Spleen (tissue), 11 donors: ENCODE data around the gene GALNT13. TPM values are rescaled to one million over a fixed set of nuclear protein-coding genes. Genes with fewer than 3 reads are reported as not detected.

Source experiments
- DNase-seq: peaks from one replicate; pipeline ENCODE4 v3.0.0-alpha.2; 2020
- H3K27ac ChIP-seq, 8 donors: fragments of 200-600 bp; sonication (generic) in 7 of 8; 1 replicate in 4 of 8; 2 replicates in 4 of 8; pipeline versions ENCODE4 v1.5.0 to v1.8.0; 2016 to 2021; ENCODE audit warnings: inconsistent platforms in 4 of 8, mild to moderate bottlenecking in 4 of 8, moderate library complexity in 1 of 8
- H3K27me3 ChIP-seq, 7 donors: fragments of 200-600 bp; sonication (generic) in 6 of 7; replicated peaks in 1 of 7; 1 replicate in 4 of 7; 2 replicates in 3 of 7; pipeline versions ENCODE4 v1.5.0 to v1.8.0; 2016 to 2021; ENCODE audit warnings: inconsistent platforms in 3 of 7, mild to moderate bottlenecking in 1 of 7
- H3K36me3 ChIP-seq, 6 donors: fragments of 200-600 bp; sonication (generic) in 5 of 6; 1 replicate in 4 of 6; 2 replicates in 2 of 6; pipeline versions ENCODE4 v1.5.0 to v1.8.0; 2016 to 2021; ENCODE audit warnings: inconsistent platforms in 2 of 6
- H3K4me1 ChIP-seq, 6 donors: fragments of 200-600 bp; sonication (generic) in 5 of 6; 1 replicate in 3 of 6; 2 replicates in 3 of 6; pipeline versions ENCODE4 v1.5.0 to v1.8.0; 2016 to 2021; ENCODE audit warnings: inconsistent platforms in 3 of 6
- H3K4me3 ChIP-seq, 8 donors: fragments of 200-600 bp; sonication (generic) in 7 of 8; 1 replicate in 4 of 8; 2 replicates in 4 of 8; pipeline versions ENCODE4 v1.5.0 to v1.8.0; 2016 to 2021; ENCODE audit warnings: inconsistent platforms in 4 of 8, mild to moderate bottlenecking in 4 of 8, moderate library complexity in 2 of 8
- H3K9me3 ChIP-seq, 8 donors: fragments of 200-600 bp; sonication (generic) in 7 of 8; 1 replicate in 4 of 8; 2 replicates in 4 of 8; pipeline versions ENCODE4 v1.5.0 to v1.8.0; 2016 to 2021; ENCODE audit warnings: inconsistent platforms in 4 of 8
- CTCF ChIP-seq, 11 experiments: fragments of 200-600 bp in 7 of 11; fragments of 450-650 bp in 4 of 11; sonication (generic) in 4 of 11; IDR thresholded peaks in 8 of 11; conservative IDR thresholded peaks in 3 of 11; 1 replicate in 7 of 11; 2 replicates in 4 of 11; pipeline versions ENCODE4 v1.4.0 to v1.8.0; 2016 to 2021; ENCODE audit warnings: antibody characterized with exemption in 11 of 11, inconsistent platforms in 4 of 11, mild to moderate bottlenecking in 1 of 11
- POLR2A ChIP-seq, 3 donors: fragments of 450-650 bp; IDR thresholded peaks; one replicate each; pipeline ENCODE4 v1.5.1; 2017; ENCODE audit warnings: antibody characterized with exemption in 3 of 3, mild to moderate bottlenecking in 1 of 3
- POLR2AphosphoS5 ChIP-seq, 3 donors: sonication (generic); formaldehyde crosslinking; IDR thresholded peaks; one replicate each; pipeline ENCODE4 v1.5.1; 2017; ENCODE audit warnings: antibody characterized with exemption in 3 of 3
- WGBS, 5 donors: extraction: QIAGEN DNeasy Blood & Tissue Kit in 3 of 5; methylation state at CpG; one replicate each; pipeline versions ENCODE4 v1.1.5 to v1.1.7; 2013 to 2018; 5-methylcytosine and 5-hydroxymethylcytosine counted together
- intact Hi-C: fragments of 100-400 bp; cut with DNase I; formaldehyde crosslinking; loops from one replicate; pipeline ENCODE4 v1.15.0; 2023; ENCODE audit warnings: low total_unique reads
- polyA plus RNA-seq, 3 donors: library from polyadenylated mRNA; stranded (reverse); fragments of 200-250 nt; gene quantifications; one replicate each; pipeline ENCODE4 v1.2.1, GENCODE V29; 2013
- total RNA-seq, 7 donors: library from RNA; depleted of rRNA in 3 of 7; stranded (reverse); fragments of >200 nt in 3 of 7; fragmentation: NEBNext Ultra II Directional in 4 of 7; extraction: Animal tissue kit (Norgen Biotek cat#: 25700) in 4 of 7; gene quantifications; one replicate each; pipeline versions ENCODE4 v1.1.0 to v1.2.1, GENCODE V29; 2016 to 2021
- donor health status: healthy with polysubstance abuse.
- donor health status: DM: no; HTN: no; CAD: no; lungs with moderate emphysema.
- donor health status: DM: no; HTN: no; CAD: no.
- donor health status: Bipolar disorder and iron deficiency.
- donor health status: healthy.
- donor health status: DM: no; HTN: no; CAD: no.
- donor health status: DM: yes; HTN: yes; CAD: no.

Gene GALNT13
- total and polyA plus RNA-seq, 10 donors = 0.02 to 0.61 (median 0.11) TPM; not detected in 6

- H3K27me3 ChIP-seq = no peaks in the 10 kb centered on the region
- no peak overlapping the region for H3K4me3 ChIP-seq
- H3K27ac ChIP-seq = no peak overlapping the region
- TF ChIP-seq POLR2AphosphoS5 (IDR thresholded peaks at IDR 0.05) (no peak), POLR2A (IDR thresholded peaks at IDR 0.05) (no peak), CTCF (IDR thresholded peaks at IDR 0.05 in 8 of 11, conservative IDR thresholded peaks at IDR 0.05 in 3 of 11) (no peak)
- no peaks in the 10 kb centered on the region for H3K4me1 ChIP-seq
- H3K36me3 ChIP-seq = no peaks in the 10 kb centered on the region
- no peak for DNase-seq
- H3K9me3 ChIP-seq = no peaks in the 10 kb centered on the region
- WGBS, 5 donors = 77 to 90% (median 86%) methylated on average over 4 of the region's 4 CpGs
- intact Hi-C loops = no loop called here
Observed at GRCh38 chr2:154140249-154141025, 268.7 kb downstream of the GALNT13 start.

- Histone ChIP-seq H3K27ac (no peak overlapping the region), H3K4me3 (no peak overlapping the region), H3K9me3 (no peaks in the 10 kb centered on the region), H3K36me3 (no peaks in the 10 kb centered on the region), H3K4me1 (no peaks in the 10 kb centered on the region), H3K27me3 (no peaks in the 10 kb centered on the region)
- intact Hi-C loops = no loop called here
- no peak for TF ChIP-seq CTCF (IDR thresholded peaks at IDR 0.05 in 8 of 11, conservative IDR thresholded peaks at IDR 0.05 in 3 of 11)
- TF ChIP-seq POLR2A (IDR thresholded peaks at IDR 0.05) = no peak
- TF ChIP-seq POLR2AphosphoS5 (IDR thresholded peaks at IDR 0.05) = no peak
- WGBS, 5 donors = 80 to 86% (median 84%) methylated on average over 2 of the region's 2 CpGs
- DNase-seq = no peak
Observed at GRCh38 chr2:154142480-154142879, 270.8 kb downstream of the GALNT13 start.

GRCh38 chr2:154143105-154143504 lies 271.4 kb downstream of the GALNT13 start:
- WGBS, 5 donors = 75 to 89% (median 83%) methylated on average over 4 of the region's 4 CpGs
- Histone ChIP-seq H3K36me3 (no peaks in the 10 kb centered on the region), H3K4me3 (no peak overlapping the region), H3K27ac (no peak overlapping the region), H3K9me3 (no peaks in the 10 kb centered on the region), H3K4me1 (no peaks in the 10 kb centered on the region), H3K27me3 (no peaks in the 10 kb centered on the region)
- no peak for DNase-seq
- no peak for TF ChIP-seq POLR2A (IDR thresholded peaks at IDR 0.05)
- TF ChIP-seq POLR2AphosphoS5 (IDR thresholded peaks at IDR 0.05) = no peak
- no peak for TF ChIP-seq CTCF (IDR thresholded peaks at IDR 0.05 in 8 of 11, conservative IDR thresholded peaks at IDR 0.05 in 3 of 11)
- intact Hi-C loops = no loop called here

- Histone ChIP-seq H3K27me3 (no peaks in the 10 kb centered on the region), H3K9me3 (peaks cover 0 to 11% (median under 1%) of the 10 kb centered on the region in 8 donors), H3K36me3 (no peaks in the 10 kb centered on the region), H3K4me1 (no peaks in the 10 kb centered on the region), H3K27ac (no peak overlapping the region), H3K4me3 (no peak overlapping the region)
- DNase-seq = no peak
- WGBS, 5 donors = 47 to 62% (median 57%) methylated on average over 2 of the region's 2 CpGs
- TF ChIP-seq CTCF (IDR thresholded peaks at IDR 0.05 in 8 of 11, conservative IDR thresholded peaks at IDR 0.05 in 3 of 11) (no peak), POLR2AphosphoS5 (IDR thresholded peaks at IDR 0.05) (no peak), POLR2A (IDR thresholded peaks at IDR 0.05) (no peak)
- intact Hi-C loops = no loop called here
Observed at GRCh38 chr2:154158101-154158500, 286.4 kb downstream of the GALNT13 start.
